Measurements from ENCODE around the gene PIGQ.

PIGQ gene

GRCh38 chr16:593406-593805 lies 23.6 kb downstream of the PIGQ start (continued):
- TF ChIP-seq CSRNP3 (CRISPR knock-in tag; IDR thresholded peaks at IDR 0.05) = no peak
- TF ChIP-seq OSR1 (CRISPR knock-in tag; IDR thresholded peaks at IDR 0.05) = no peak
- no peak for TF ChIP-seq ZC3H10 (CRISPR knock-in tag; IDR thresholded peaks at IDR 0.05)

GRCh38 chr16:593807-594206 lies 24.0 kb downstream of the PIGQ start:
- no peak for ATAC-seq
- TF ChIP-seq TCF4 (CRISPR knock-in tag; IDR thresholded peaks at IDR 0.05; ENCODE audit: borderline replicate concordance) = no peak
- no peak for TF ChIP-seq OSR1 (CRISPR knock-in tag; IDR thresholded peaks at IDR 0.05)
- no peak for TF ChIP-seq ISL1 (CRISPR knock-in tag; IDR thresholded peaks at IDR 0.05)
- TF ChIP-seq TOX (CRISPR knock-in tag; IDR thresholded peaks at IDR 0.05; ENCODE audit: borderline replicate concordance) = no peak
- TF ChIP-seq PPARA (CRISPR knock-in tag; IDR thresholded peaks at IDR 0.05; ENCODE audit: borderline replicate concordance) = no peak
- TF ChIP-seq CREB5 (CRISPR knock-in tag; IDR thresholded peaks at IDR 0.05; ENCODE audit: low read depth) = no peak
- no peak for TF ChIP-seq ZNF70 (CRISPR knock-in tag; IDR thresholded peaks at IDR 0.05)
- TF ChIP-seq BACH2 (CRISPR knock-in tag; IDR thresholded peaks at IDR 0.05; ENCODE audit: borderline replicate concordance) = no peak
- no peak for TF ChIP-seq ZNF565 (CRISPR knock-in tag; conservative IDR thresholded peaks at IDR 0.05; ENCODE audit: low read depth)

- TF ChIP-seq ISL1 (CRISPR knock-in tag; IDR thresholded peaks at IDR 0.05) = no peak
- TF ChIP-seq SNAI2 (CRISPR knock-in tag; IDR thresholded peaks at IDR 0.05) = no peak
- no peak for TF ChIP-seq CSRNP3 (CRISPR knock-in tag; IDR thresholded peaks at IDR 0.05)
- TF ChIP-seq PATZ1 (CRISPR knock-in tag; IDR thresholded peaks at IDR 0.05; ENCODE audit: borderline replicate concordance) = no peak
- ATAC-seq = no peak
These were observed 25.3 kb downstream of the PIGQ start for GRCh38 chr16:595094-595528.

GRCh38 chr16:595942-596735 lies 26.4 kb downstream of the PIGQ start:
- no peak for ATAC-seq
- no peak for TF ChIP-seq ARNTL (CRISPR knock-in tag; IDR thresholded peaks at IDR 0.05; ENCODE audit: borderline replicate concordance, low read depth)
- TF ChIP-seq ZNF70 (CRISPR knock-in tag; IDR thresholded peaks at IDR 0.05) = no peak
- TF ChIP-seq CSDC2 (CRISPR knock-in tag; IDR thresholded peaks at IDR 0.05) = no peak

GRCh38 chr16:596736-597060 lies 26.9 kb downstream of the PIGQ start:
- no peak for ATAC-seq
- TF ChIP-seq ZC3H10 (CRISPR knock-in tag; IDR thresholded peaks at IDR 0.05) = no peak
- no peak for TF ChIP-seq ZNF70 (CRISPR knock-in tag; IDR thresholded peaks at IDR 0.05)
- no peak for TF ChIP-seq PATZ1 (CRISPR knock-in tag; IDR thresholded peaks at IDR 0.05; ENCODE audit: borderline replicate concordance)
- no peak for TF ChIP-seq PPARA (CRISPR knock-in tag; IDR thresholded peaks at IDR 0.05; ENCODE audit: borderline replicate concordance)
- no peak for TF ChIP-seq BACH2 (CRISPR knock-in tag; IDR thresholded peaks at IDR 0.05; ENCODE audit: borderline replicate concordance)
- no peak for TF ChIP-seq CSRNP3 (CRISPR knock-in tag; IDR thresholded peaks at IDR 0.05)
- no peak for TF ChIP-seq TSHZ2 (CRISPR knock-in tag; IDR thresholded peaks at IDR 0.05)
- no peak for TF ChIP-seq ZFP3 (CRISPR knock-in tag; IDR thresholded peaks at IDR 0.05)
- TF ChIP-seq CREB5 (CRISPR knock-in tag; IDR thresholded peaks at IDR 0.05; ENCODE audit: low read depth) = no peak
- TF ChIP-seq ZFP30 (CRISPR knock-in tag; IDR thresholded peaks at IDR 0.05) = no peak
- no peak for TF ChIP-seq ISL1 (CRISPR knock-in tag; IDR thresholded peaks at IDR 0.05)
